HEK293T (cell line): ENCODE data around the gene VWA5A.

Source experiments
- BHLHE40 ChIP-seq: fragments of 450-650 bp; IDR thresholded peaks from 2 replicates; pipeline ENCODE4 v1.6.1; 2016; ENCODE audit warnings: mild to moderate bottlenecking, moderate library complexity, borderline replicate concordance
- ELF4 ChIP-seq: fragments of 450-650 bp; IDR thresholded peaks from 2 replicates; pipeline ENCODE4 v1.6.1; 2017; ENCODE audit warnings: antibody characterized with exemption
- FOXA1 ChIP-seq: fragments of 450-650 bp; IDR thresholded peaks from 2 replicates; pipeline ENCODE4 v1.6.1; 2016; ENCODE audit warnings: mild to moderate bottlenecking
- FOXK2 ChIP-seq: fragments of 450-650 bp; IDR thresholded peaks from 2 replicates; pipeline ENCODE4 v1.6.1; 2016; ENCODE audit warnings: mild to moderate bottlenecking
- FOXM1 ChIP-seq: fragments of 450-650 bp; IDR thresholded peaks from 2 replicates; pipeline ENCODE4 v1.6.1; 2017; ENCODE audit warnings: mild to moderate bottlenecking, borderline replicate concordance
- HDGF ChIP-seq: fragments of 450-650 bp; IDR thresholded peaks from 2 replicates; pipeline ENCODE4 v1.6.1; 2017; ENCODE audit warnings: antibody characterized with exemption, borderline replicate concordance
- L3MBTL2 ChIP-seq: fragments of 450-650 bp; conservative IDR thresholded peaks from 2 replicates; pipeline ENCODE4 v1.6.1; 2016; ENCODE audit warnings: mild to moderate bottlenecking
- SP1 ChIP-seq: fragments of 450-650 bp; IDR thresholded peaks from 2 replicates; pipeline ENCODE4 v1.6.1; 2017
- SUZ12 ChIP-seq: fragments of 450-650 bp; IDR thresholded peaks from 2 replicates; pipeline ENCODE4 v1.6.1; 2016; ENCODE audit warnings: mild to moderate bottlenecking
- TARDBP ChIP-seq: fragments of 450-650 bp; IDR thresholded peaks from 2 replicates; pipeline ENCODE4 v1.6.1; 2016

DNA sequence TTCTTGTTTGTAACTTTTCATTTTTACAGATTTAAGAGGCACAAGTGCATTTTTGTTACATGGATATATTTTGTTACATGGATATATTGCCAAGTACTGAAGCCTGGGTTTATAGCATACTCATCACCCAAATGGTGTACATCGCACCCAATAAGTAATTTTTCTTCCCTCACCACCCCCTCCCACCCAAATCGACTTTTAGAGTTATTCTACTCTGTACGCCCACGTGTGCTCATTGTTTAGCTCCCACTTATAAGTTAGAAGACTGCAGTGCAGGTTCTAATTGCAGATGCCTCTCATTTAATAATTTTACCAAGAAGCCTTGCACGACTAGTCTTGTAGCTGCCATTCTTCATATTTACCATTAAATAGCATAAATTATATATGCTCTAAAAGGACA lies 20.5 kb upstream of the VWA5A start:
- TF ChIP-seq SP1 (no peak), TARDBP (no peak), BHLHE40 (no peak), HDGF (no peak), FOXA1 (no peak), ELF4 (no peak), FOXK2 (no peak), L3MBTL2 (no peak), FOXM1 (no peak), SUZ12 (no peak)
